ENCODE measurements around the gene TF. TPM values are rescaled to one million over a fixed set of nuclear protein-coding genes. Genes with fewer than 3 reads are reported as not detected.

Gene TF
- polyA plus RNA-seq, 1 of the 3 experiments (the other 2 are of a cell fraction), result 0.08 TPM

- Histone ChIP-seq H3K4me3 (ENCODE audit: low read depth in 2 of 2, low read length in 1 of 2) (no peak overlapping the region), H3K36me3 (replicated peaks in 1 of 2; ENCODE audit: control insufficient read depth in 1 of 2, insufficient read depth in 2 of 2, low read length in 1 of 2) (no peaks in the 10 kb centered on the region), H3K4me2 (no peak overlapping the region), H3K4me1 (ENCODE audit: control insufficient read depth in 1 of 2, insufficient read depth in 2 of 2, low read depth in 1 of 2, low read length in 1 of 2) (no peaks in the 10 kb centered on the region), H3K79me2 (ENCODE audit: insufficient read depth) (no peaks in the 10 kb centered on the region), H3K9me2 (no peaks in the 10 kb centered on the region), H4K20me1 (ENCODE audit: insufficient read depth) (no peaks in the 10 kb centered on the region), H3K9me3 (no peaks in the 10 kb centered on the region), H3F3A (replicated peaks; ENCODE audit: insufficient read depth) (no peaks in the 10 kb centered on the region), H2AFZ (ENCODE audit: low read depth) (no peak overlapping the region), H3K27me3 (ENCODE audit: insufficient read depth) (no peaks in the 10 kb centered on the region; the same call in 1 of the 2 replicates), H3K27ac (ENCODE audit: low read depth in 2 of 2, low read length in 1 of 2) (no peak overlapping the region), H3K9ac (no peak overlapping the region)
- DNase-seq, result no peak
- POLR2A ChIA-PET, result no interaction called here
- TF ChIP-seq JUND (IDR thresholded peaks at IDR 0.05), result no peak
- no peak for TF ChIP-seq USF2 (IDR thresholded peaks at IDR 0.05; ENCODE audit: borderline replicate concordance, low read depth, low read length)
- TF ChIP-seq, protein P1, sequence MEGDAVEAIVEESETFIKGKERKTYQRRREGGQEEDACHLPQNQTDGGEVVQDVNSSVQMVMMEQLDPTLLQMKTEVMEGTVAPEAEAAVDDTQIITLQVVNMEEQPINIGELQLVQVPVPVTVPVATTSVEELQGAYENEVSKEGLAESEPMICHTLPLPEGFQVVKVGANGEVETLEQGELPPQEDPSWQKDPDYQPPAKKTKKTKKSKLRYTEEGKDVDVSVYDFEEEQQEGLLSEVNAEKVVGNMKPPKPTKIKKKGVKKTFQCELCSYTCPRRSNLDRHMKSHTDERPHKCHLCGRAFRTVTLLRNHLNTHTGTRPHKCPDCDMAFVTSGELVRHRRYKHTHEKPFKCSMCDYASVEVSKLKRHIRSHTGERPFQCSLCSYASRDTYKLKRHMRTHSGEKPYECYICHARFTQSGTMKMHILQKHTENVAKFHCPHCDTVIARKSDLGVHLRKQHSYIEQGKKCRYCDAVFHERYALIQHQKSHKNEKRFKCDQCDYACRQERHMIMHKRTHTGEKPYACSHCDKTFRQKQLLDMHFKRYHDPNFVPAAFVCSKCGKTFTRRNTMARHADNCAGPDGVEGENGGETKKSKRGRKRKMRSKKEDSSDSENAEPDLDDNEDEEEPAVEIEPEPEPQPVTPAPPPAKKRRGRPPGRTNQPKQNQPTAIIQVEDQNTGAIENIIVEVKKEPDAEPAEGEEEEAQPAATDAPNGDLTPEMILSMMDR (IDR thresholded peaks at IDR 0.05), result no peak
- TF ChIP-seq SMC3 (IDR thresholded peaks at IDR 0.05; ENCODE audit: low read depth, low read length), result no peak
- no peak for TF ChIP-seq EP300 (IDR thresholded peaks at IDR 0.05; ENCODE audit: borderline replicate concordance in 1 of 2, low read depth in 1 of 2, low read length in 1 of 2)
- TF ChIP-seq TCF12 (IDR thresholded peaks at IDR 0.05), result no peak
- TF ChIP-seq RFX5 (IDR thresholded peaks at IDR 0.05; ENCODE audit: low read length), result no peak
- no peak for TF ChIP-seq GATA2 (CRISPR knock-in tag; IDR thresholded peaks at IDR 0.05)
- TF ChIP-seq, protein P2, sequence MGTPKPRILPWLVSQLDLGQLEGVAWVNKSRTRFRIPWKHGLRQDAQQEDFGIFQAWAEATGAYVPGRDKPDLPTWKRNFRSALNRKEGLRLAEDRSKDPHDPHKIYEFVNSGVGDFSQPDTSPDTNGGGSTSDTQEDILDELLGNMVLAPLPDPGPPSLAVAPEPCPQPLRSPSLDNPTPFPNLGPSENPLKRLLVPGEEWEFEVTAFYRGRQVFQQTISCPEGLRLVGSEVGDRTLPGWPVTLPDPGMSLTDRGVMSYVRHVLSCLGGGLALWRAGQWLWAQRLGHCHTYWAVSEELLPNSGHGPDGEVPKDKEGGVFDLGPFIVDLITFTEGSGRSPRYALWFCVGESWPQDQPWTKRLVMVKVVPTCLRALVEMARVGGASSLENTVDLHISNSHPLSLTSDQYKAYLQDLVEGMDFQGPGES (IDR thresholded peaks at IDR 0.05; ENCODE audit: low read depth, low read length), result no peak
- TF ChIP-seq, protein P3, sequence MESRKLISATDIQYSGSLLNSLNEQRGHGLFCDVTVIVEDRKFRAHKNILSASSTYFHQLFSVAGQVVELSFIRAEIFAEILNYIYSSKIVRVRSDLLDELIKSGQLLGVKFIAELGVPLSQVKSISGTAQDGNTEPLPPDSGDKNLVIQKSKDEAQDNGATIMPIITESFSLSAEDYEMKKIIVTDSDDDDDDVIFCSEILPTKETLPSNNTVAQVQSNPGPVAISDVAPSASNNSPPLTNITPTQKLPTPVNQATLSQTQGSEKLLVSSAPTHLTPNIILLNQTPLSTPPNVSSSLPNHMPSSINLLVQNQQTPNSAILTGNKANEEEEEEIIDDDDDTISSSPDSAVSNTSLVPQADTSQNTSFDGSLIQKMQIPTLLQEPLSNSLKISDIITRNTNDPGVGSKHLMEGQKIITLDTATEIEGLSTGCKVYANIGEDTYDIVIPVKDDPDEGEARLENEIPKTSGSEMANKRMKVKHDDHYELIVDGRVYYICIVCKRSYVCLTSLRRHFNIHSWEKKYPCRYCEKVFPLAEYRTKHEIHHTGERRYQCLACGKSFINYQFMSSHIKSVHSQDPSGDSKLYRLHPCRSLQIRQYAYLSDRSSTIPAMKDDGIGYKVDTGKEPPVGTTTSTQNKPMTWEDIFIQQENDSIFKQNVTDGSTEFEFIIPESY (IDR thresholded peaks at IDR 0.05; ENCODE audit: borderline replicate concordance, low read depth), result no peak
- TF ChIP-seq GABPA (IDR thresholded peaks at IDR 0.05; ENCODE audit: low read depth), result no peak
- no peak for TF ChIP-seq RXRA (IDR thresholded peaks at IDR 0.05; ENCODE audit: borderline replicate concordance, low read depth)
- TF ChIP-seq TEAD4 (IDR thresholded peaks at IDR 0.05; ENCODE audit: borderline replicate concordance, insufficient read depth), result no peak
- TF ChIP-seq MEF2A (IDR thresholded peaks at IDR 0.05; ENCODE audit: borderline replicate concordance, low read depth), result no peak
- no peak for TF ChIP-seq RCOR1 (IDR thresholded peaks at IDR 0.05; ENCODE audit: low read length)
- CTCF ChIA-PET, result no interaction called here
- 39% methylated on average over 2 of the region's 2 CpGs for WGBS (ENCODE audit: low lambda C conversion rate)
Observed at GRCh38 chr3:133699467-133699866, 46.7 kb upstream of the TF start.
